Activated gamma-delta T cell (primary cell): Measurements from ENCODE around the gene JPH3.
"Not testable (repeated sequence)": the region's sequence is repeated elsewhere in the genome, so short reads cannot be mapped to it uniquely, and the experiment has no call there.

Experiments
- DNase-seq: peaks from one replicate; lab custom pipeline; 2025; lab: John Stamatoyannopoulos, UW

Gene JPH3

GRCh38 chr16:87715231-87715630 is 112.9 kb downstream of the JPH3 start:
- DNase-seq, result no peak

GRCh38 chr16:87715658-87716057 is 113.3 kb downstream of the JPH3 start:
- no peak for DNase-seq

GRCh38 chr16:87718831-87719230 is 116.5 kb downstream of the JPH3 start:
- not testable (repeated sequence) for DNase-seq

- no peak for DNase-seq
Measured at GRCh38 chr16:87720446-87720845, 118.1 kb downstream of the JPH3 start.

GRCh38 chr16:87721622-87722585 is 119.6 kb downstream of the JPH3 start:
- no peak for DNase-seq

- DNase-seq, result no peak
Measured at GRCh38 chr16:87722590-87723225, 120.4 kb downstream of the JPH3 start.

- no peak for DNase-seq
Measured at GRCh38 chr16:87723226-87723623, 120.9 kb downstream of the JPH3 start.

- DNase-seq, result peak; percentile 38
Measured at GRCh38 chr16:87724490-87725291, 122.4 kb downstream of the JPH3 start.

GRCh38 chr16:87725596-87726235 is 123.4 kb downstream of the JPH3 start:
- DNase-seq, result no peak

GRCh38 chr16:87726577-87726976 is 124.3 kb downstream of the JPH3 start:
- DNase-seq, result not testable (repeated sequence)

GRCh38 chr16:87727346-87727745 is 125.0 kb downstream of the JPH3 start:
- no peak for DNase-seq

GRCh38 chr16:87728026-87728425 is 125.7 kb downstream of the JPH3 start:
- DNase-seq, result no peak

GRCh38 chr16:87729266-87729954 is 127.1 kb downstream of the JPH3 start:
- DNase-seq, result no peak

- no peak for DNase-seq
Measured at GRCh38 chr16:87731607-87732006, 129.3 kb downstream of the JPH3 start.

- DNase-seq, result no peak
Measured at GRCh38 chr16:87733190-87733589, 130.9 kb downstream of the JPH3 start.

- no peak for DNase-seq
Measured at GRCh38 chr16:87734644-87735043, 132.3 kb downstream of the JPH3 start.

GRCh38 chr16:87735270-87736007 is 133.1 kb downstream of the JPH3 start:
- no peak for DNase-seq

- no peak for DNase-seq
Measured at GRCh38 chr16:87736008-87736382, 133.7 kb downstream of the JPH3 start.

- DNase-seq, result no peak
Measured at GRCh38 chr16:87739801-87740200, 137.5 kb downstream of the JPH3 start.

GRCh38 chr16:87740441-87740840 is 138.1 kb downstream of the JPH3 start:
- DNase-seq, result no peak
